HG02610 (cell line): Measurements from ENCODE around the gene KLHDC4.
"Not testable (repeated sequence)": the region's sequence is repeated elsewhere in the genome, so short reads cannot be mapped to it uniquely, and the experiment has no call there.

Experiments used
- ATAC-seq: cut with Tn5 transposase; IDR thresholded peaks from one replicate; pipeline ENCODE4 v1.9.1; 2021; ENCODE audit warnings: mild to moderate bottlenecking, moderate library complexity; ENCODE audit not compliant: unreplicated experiment

Gene KLHDC4

GRCh38 chr16:87687126-87687910 is 78.5 kb downstream of the KLHDC4 start:
- ATAC-seq = no peak

DNA sequence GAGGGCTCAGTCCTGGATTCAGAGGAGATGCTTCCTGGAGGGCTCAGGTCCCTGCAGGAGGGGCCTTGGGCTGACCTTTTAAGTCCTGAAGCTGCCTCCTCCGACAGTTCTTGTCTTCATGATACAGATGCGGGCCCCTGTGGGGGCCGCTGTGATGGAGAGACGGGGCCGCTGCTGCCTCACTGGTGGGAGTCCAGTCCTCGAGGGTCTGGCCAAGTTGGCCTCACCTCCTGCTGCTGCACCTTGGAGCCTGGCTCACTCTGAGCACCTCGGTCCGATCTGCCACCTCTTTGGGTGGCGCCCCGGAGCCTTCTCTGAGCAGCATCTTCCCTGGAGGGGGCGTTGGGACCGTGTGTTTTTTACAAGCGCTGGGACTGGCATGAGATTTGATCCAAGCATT is 79.1 kb downstream of the KLHDC4 start:
- ATAC-seq = no peak

GRCh38 chr16:87685766-87686165 is 80.0 kb downstream of the KLHDC4 start:
- no peak for ATAC-seq

- ATAC-seq = no peak
Observed at GRCh38 chr16:87685405-87685755, 80.4 kb downstream of the KLHDC4 start.

DNA sequence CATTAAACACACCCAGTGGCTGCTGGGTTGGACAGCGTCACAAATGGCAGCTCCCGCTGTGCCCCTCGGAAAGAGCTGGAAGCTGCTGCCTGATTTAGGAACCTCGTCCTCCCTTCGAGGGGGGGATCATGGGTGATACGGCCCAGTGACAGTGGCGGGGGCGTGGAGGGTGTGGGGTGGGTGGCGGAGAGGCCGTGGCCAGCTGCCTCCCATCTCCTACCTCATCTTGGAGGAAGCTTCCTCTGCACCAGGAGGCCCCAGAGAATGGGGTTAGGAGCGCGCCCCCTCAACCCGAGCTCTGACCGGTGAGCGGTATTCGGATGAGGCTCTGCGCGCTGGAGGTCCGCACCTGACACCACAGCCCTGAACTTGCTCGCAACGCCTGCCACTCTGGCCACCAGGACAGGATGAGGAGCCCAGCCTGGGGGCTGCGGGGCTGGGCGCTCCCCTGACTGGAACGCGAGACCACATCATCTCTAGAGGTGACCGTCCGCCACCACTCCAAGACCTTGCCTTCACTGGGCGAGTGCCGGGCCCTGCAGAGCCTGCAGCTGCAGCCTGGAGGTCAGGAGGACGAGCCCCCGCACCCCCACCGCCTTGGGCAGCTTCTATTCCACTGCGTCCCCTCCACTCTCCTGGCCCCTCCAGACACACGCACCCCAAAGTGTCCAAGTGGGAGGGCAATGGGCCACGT is 80.9 kb downstream of the KLHDC4 start:
- no peak for ATAC-seq

GRCh38 chr16:87684106-87684677 is 81.6 kb downstream of the KLHDC4 start:
- ATAC-seq = no peak

DNA sequence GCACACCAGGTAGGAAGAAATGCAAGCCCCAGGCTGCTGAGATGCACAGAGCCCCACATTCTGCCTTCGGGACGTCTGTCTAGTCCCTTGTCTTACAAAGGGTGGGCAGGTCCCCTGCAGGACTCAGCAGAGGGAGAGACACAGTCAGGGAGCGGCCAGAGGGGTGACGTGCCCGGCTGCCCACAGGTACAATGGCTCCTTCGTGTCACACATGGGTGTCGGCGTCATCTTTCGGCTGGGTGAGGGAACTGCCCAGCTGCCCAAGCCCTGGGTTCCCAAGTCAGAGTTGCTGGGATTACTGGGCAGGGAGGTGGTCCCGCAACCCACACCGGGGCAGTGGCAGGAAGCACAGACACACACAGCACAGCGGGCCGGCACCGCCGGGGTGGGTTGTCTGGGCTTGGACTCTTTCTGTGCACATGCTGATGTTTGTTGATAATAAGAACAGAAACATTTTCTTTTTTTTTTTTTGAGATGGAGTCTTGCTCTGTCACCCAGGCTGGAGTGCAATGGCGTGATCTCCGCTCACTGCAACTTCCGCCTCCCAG is 82.9 kb downstream of the KLHDC4 start:
- ATAC-seq = no peak

- no peak for ATAC-seq
Observed at GRCh38 chr16:87681981-87682570, 83.7 kb downstream of the KLHDC4 start.

GRCh38 chr16:87681051-87681602 is 84.7 kb downstream of the KLHDC4 start:
- ATAC-seq = not testable (repeated sequence)

DNA sequence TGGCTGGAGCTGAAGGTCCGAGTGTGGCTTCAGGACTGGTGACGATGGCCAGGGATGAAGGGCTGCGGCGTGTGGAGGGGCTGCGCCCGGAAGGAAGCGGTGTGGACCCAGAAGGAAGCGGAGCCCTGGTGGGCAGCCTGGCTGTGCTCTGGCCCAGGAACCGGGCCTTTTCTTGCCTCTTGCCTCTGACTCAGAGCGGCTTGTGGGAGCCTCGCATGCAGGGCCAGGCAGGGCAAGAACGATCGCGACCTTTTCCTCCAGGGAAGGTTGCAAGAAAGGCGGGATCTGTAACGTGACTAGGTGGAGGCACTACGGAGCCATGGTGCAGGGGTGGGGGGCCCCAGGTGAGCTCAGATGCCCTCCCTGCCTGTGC is 85.5 kb downstream of the KLHDC4 start:
- ATAC-seq = no peak

DNA sequence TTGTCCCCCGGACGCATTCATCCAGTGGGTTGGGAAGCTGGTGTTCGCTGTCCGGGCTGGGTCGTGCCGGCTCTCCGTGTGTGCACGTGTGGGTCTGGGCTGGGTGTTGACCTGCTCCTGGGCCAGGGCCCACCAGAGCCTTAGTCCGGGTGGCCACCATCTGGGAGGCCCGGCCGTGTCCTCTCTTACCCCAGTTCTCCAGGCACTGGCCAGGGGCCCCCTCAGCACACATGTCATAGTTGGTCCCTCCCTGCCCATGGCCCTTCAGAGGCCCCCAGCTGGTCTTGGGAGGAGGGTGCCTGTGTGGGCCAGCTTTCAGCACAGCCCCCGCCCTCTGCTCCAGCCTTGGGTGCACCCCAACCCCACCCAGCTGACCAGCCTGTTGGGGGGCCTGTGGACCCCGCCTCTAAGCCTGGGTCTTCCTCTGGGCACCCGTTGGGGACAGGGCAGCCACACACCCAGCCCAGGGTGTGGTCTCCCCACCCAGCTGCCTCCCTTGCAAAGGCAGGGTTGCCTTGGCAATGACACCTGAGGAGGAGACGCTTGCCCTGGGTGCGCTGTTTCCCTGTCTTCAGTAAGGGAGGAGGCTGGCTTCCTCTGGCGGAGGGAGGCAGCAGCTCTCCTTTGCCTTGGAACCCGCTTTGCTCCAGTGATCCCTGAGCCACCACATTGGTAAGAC is 86.1 kb downstream of the KLHDC4 start:
- ATAC-seq = no peak

DNA sequence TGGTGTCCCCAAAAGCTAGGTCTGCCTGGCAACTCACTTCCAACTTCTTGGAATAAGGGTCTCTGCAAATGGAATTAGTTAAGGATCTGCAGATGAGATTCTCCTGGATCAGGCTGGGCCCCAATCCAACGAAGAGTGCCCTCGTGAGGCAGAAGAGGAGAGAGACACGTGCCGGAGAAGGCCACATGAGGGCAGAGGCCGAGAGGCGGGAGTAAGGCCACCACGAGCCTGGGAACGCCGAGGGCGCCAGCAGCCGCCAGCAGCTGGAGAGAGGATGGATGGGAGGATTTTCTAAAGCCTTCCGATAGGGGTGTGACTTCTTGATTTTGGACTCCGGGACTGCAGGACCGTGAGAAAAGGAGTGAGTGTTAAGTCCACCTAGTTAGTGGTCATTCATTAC is 87.2 kb downstream of the KLHDC4 start:
- no peak for ATAC-seq

DNA sequence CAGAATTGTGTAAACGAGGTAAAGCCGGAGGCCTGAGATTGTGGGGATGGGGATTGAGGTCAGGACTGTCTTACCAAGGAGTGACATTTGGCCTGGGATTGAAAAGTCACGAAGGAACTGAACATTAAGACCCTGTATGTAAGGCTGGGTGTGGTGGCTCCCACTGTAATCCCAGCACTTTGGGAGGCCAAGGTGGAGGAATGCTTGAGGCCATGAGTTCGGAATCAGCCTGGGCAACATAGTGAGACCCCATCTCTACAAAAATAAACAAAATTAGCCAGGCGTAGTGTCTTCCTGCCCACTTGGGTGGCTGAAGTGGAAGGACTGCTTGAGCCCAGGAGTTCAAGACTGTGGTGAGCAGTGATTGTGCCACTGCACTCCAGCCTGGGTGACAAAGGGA is 88.0 kb downstream of the KLHDC4 start:
- ATAC-seq = no peak

DNA sequence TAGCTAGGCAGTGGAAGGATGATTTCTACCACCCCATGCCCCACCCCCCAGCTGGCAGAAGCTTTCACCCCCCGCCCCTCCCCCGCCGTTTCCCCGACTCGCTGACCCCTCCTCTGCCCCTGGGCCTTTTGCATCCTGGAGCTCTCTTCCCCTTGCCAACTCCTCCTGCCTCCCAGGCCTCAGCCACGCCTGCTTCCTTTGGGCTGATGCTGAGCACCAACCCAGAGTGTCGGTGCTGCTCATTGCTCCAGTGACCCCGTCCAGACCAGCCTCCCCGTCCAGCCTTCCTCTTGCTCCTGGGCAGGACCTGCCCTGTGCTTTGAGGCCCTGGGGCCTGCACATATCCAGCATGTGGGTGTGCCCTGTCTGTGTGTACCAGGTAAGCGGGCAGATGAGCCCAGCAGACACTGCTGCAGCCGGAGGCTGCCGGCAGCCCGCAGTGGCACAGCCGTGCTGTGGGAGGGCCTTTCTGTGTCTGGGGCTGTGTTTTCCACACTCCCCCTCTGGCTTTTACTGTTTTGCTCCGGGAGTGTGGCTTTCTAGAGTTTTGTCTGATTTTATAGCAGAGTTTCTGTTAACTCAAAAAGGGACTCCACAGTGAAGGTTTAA is 90.6 kb downstream of the KLHDC4 start:
- ATAC-seq = no peak

- no peak for ATAC-seq
Observed at GRCh38 chr16:87674419-87674818, 91.4 kb downstream of the KLHDC4 start.

- ATAC-seq = no peak
Observed at GRCh38 chr16:87671715-87672270, 94.0 kb downstream of the KLHDC4 start.

DNA sequence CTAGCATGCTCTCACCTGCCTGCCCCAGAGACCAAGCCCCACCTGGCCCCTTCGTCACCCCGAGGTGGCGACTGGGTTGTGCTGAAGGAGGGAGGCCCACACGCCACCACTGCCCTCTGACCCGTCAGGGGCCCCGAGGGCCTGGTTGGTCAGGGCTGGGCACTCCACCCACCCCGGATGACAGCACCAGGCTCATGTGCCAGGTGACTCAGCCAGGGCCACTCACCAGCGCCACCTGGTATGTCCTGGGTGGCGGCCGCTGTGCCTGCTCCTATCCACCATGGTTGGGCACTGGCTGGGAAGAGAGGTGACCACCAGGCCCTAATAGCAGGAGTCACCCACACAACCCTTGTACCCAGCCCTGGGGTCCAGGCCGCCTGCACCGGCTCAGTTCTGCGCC is 94.6 kb downstream of the KLHDC4 start:
- ATAC-seq = no peak

DNA sequence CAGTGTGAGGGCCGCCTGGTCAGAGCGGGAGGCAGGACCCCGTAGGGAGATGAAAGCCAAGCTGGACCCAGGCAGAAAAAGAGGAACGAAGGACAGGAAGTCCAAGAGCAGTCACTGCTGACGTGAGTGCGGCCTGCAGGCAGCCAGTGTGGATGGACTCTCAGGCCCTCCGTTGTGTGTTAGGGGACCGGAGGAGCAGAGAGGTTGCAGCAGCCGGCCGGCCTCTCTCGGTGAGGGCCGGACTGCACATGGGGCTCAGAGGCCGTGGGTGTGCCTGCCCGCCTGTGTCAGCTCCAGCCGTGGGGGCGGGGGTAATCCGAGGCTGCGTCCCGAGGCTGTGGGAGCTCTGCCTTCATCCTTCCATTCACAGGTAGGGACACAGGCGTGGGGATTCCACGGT is 96.1 kb downstream of the KLHDC4 start:
- no peak for ATAC-seq

GRCh38 chr16:87667946-87668345 is 97.8 kb downstream of the KLHDC4 start:
- ATAC-seq = no peak

DNA sequence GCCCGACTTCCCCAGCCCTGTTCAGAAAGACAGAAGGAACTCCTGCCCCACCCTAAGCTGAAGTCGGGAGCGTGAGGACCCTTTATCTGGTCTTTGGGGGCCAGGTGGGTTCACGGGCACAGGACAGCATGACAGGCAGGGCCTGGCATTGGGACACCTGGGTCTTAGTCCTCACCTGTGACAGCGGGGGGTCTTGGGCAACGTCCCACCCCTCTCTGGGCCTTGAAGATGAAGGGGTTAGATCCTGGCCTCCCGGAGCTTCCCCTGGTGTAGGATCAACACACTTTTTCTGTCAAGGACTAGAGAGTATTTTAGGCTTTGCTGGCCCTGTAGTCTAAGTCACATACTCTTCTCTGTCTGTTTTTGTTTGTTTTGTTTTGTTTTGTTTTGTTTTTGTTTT is 98.3 kb downstream of the KLHDC4 start:
- no peak for ATAC-seq
